ENCODE data around the gene LRRC43.
A peak's percentile ranks its signal among the peaks of the same experiment; 100 is the strongest.
"Not testable (repeated sequence)": the region's sequence is repeated elsewhere in the genome, so short reads cannot be mapped to it uniquely, and the experiment has no call there.

LRRC43 gene

DNA sequence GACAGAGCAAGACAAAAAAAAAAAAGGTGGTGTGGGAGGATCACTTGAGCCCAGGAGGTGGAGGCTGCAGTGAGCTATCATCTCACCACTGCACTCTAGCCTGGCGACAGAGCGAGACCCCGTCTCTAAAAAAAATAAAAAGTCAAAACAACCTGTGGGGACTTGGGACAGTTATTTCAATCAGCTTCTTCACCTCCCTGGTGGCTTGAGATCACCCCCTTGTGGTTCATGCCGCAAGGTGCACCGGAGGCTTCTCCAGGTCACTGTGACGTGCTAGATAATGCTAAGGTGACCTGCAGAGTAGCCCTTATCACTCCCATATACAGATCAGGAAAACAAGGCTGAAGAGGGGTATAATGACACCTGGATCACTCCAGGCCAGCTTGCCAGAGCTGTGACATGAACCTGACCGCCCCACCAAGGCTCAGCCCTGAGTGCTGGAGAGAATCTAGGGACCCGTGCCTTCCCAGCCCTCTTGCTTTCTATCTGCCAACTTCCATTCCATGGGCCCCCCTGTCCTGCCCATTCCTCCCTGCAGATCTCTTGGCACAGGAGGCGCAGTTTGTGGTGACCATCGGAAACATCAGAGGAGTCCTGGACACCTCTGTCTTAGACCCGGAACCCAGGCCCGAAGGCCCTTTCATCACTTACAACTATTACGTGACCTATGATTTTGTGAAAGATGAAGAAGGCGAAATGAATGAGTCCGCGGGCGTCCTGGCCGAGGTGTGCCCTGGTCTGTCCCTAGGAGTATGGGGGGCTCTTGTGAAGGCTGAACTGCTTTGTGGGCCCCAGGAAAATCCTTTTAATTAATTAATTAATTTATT is 8.1 kb downstream of the LRRC43 start:
- DNase-seq (ENCODE audit: low read depth in 2 of 2): peak; percentile 58 to 72

DNA sequence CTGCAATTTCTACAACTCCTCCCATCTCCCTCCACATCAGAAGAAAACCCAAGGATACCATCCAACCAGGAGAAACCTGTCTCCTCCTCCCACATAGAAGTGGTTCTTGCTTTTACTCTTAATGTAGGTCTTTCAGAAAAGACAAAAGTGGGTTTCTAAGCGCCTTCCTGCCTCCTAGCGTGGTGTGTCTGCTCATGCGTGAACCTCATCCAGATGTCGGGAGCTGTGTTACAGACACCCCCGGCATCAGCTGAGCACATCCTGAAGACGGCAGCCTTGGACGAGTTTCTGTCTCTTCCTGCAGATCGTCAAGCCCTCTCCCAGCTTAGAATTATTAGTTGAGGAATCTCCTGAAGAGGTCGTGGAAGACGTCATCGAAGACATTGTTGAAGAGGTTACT is 9.5 kb downstream of the LRRC43 start:
- DNase-seq (ENCODE audit: low read depth in 2 of 2): no peak

DNA sequence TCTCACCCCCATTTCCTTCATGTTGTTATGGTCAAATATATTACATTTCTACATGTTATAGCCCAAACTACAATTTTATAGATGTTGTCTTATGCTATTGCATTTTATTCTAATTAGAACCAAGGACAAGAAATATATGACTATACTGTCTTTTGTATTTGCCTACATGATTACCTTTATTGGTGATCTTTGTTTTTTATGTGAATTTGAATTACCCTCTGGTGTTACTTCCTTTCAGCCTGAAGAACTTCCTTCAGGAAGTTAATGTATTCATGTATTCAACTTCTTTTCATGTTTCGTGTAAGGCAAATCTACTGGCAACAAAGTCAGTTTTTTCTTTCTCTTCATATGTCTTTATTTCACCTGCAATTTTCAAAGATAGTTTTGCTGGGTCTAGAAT is 11.9 kb downstream of the LRRC43 start:
- DNase-seq (ENCODE audit: low read depth in 2 of 2): no peak

DNA sequence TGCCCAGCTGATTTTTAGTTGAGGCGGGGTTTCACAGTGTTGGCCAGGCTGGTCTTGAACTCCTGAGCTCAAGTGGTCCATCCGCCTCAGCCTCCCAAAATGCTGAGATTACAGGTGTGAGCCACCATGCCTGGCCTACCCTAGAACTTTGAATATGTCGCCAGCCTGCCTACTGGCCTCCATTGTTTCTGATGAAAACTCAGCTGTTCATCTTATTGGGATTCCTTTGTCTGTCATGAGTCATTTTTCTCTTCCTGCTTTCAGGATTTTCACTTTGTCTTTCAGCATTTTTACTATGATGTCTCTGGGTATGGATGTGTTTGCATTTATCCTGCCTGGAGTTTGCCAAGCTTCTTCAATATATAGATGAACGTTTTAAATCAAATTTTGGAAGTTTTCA is 12.5 kb downstream of the LRRC43 start:
- no peak for DNase-seq (ENCODE audit: low read depth in 2 of 2)

DNA sequence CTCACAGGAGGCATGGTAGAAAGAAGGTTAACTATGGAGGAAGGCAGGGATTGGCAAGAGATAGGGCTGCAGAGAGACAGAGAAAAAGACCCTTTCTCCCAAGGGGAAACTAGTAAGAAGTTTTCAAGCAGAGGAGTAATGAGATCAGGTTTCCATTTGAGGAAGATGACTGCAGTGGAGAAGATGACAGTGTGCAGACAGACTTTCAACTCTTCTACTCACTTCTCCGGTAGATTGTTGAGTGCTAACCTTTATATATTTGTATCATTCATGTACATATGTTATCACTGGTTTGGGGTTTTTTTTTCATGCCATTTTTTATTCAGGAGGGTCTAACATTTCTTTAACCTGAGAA is 14.7 kb downstream of the LRRC43 start:
- DNase-seq (ENCODE audit: low read depth in 2 of 2): no peak

DNA sequence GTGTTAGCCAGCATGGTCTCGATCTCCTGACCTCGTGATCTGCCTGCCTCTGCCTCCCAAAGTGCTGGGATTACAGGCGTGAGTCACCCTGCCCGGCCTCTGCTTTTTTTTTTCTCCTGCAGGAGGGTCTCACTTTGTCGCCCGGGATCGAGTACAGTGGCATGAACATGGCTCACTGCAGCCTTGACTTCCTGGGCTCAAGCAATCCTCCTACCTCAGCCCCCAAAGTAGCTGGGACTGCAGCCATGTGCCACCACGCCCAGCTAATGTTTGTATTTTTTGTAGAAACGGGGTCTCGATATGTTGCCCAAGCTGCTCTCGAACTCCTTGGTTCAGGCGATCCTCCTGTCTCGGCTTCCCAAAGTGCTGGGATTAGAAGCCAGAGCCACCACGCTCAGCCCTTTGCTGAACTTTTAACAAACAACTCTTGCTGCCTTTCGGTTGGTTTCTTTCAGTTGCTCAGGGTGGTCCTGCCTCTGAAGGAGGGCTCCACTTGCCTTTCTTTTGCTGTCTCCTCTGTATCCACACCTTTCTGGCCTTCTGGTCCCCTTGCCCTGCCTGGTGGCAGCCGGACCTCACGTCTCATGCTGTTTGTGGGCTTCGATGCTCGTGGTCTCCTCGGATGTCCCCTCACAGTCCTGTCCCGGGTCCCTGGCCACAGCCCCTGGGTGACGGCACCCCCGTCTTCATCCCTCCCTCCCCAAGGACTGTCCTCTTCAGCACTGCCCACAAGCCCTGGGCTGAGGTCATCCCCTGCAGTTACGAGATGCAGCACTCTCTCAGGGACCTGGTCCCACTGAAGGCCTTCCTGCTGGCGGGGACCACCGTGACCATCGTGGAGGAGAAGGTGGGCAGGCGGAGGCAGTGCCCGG is 16.8 kb downstream of the LRRC43 start:
- no peak for DNase-seq (ENCODE audit: low read depth in 2 of 2)

DNA sequence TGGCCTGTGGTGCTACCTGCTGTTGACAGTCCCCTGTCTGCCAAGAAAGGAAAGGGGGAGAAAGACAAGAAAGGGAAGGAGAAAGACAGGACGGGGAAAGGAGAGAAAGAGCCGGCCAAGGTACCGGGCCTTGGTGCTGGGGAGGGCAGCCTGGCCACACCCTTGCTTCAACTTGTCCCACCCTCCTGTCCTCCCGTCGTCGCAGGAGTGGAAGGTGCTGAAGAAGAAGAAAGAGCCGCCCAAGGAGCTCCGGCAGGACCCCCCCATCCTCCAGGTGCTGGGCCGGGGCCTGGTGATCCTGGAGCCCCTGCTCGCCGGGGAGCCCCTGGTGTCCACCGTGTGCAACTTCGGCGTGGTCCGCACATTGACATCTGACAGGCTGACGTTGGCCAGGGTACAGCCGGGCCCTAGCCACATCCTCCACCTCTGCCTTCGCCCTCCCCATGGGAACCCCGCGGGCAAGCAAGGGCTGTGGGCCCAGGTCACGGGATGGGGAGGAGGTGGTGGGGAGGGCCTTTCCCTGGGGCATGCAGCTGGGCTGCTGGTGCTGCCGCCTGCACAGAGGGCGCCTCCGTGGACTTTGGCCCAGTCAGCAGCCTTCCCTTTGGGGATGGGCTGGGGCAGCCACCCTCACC is 17.7 kb downstream of the LRRC43 start:
- DNase-seq (ENCODE audit: low read depth in 2 of 2): no peak

DNA sequence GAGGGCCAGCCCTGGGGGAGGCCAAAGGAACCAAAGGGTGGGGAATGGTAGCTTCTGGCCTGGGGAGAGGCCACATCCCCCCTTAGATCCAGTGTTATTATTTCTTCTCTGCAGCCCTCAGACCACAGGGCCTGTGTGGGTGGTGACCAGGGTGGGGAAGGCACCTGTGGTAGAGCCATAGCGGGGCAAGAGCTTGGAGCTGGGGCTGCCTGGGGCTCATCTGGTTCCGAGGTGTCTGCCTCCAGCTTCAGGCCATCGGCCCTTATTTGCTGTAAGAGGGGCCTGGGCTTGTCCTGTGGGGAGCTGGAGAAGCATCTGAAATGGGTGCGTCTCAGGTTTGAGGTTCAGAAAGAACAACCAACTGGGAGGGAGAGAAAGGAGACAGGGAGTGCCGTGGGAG is 18.5 kb downstream of the LRRC43 start:
- DNase-seq (ENCODE audit: low read depth in 2 of 2): no peak

DNA sequence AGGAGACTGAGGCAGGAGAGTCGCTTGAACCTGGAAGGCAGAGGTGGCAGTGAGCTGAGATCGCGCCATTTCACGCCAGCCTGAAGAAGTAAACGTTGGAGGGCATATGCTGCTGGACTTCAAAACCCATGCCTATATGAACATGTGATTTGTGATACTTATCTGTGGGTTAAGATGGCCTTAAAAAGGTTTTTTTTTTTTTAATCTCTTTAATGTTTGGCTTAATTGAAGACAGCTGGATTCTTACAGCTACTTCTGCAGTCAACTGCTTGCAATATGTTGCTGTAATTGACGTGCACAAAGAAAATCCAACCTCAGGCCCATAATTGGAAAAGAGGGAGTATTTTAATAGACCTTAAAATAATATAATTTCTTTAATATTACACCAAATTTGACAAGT is 19.1 kb downstream of the LRRC43 start:
- no peak for DNase-seq (ENCODE audit: low read depth in 2 of 2)

DNA sequence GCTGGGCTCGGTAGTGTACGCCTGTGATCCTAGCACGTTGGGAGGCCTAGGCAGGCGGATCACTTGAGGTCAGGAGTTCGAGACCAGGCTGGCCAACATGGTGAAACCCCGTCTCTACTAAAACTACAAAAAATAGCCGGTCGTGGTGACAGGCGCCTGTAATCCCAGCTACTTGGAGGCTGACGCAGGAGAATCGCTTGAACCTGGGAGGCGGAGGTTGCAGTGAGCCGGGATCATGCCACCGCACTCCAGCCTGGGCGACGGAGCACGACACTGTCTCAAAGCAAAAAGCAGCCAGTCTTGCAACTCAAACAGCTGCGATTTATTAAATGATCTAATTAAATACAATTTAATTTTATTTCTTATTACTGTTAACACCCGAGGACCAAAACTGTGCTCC is 19.9 kb downstream of the LRRC43 start:
- not testable (repeated sequence) for DNase-seq (ENCODE audit: low read depth in 2 of 2)

DNA sequence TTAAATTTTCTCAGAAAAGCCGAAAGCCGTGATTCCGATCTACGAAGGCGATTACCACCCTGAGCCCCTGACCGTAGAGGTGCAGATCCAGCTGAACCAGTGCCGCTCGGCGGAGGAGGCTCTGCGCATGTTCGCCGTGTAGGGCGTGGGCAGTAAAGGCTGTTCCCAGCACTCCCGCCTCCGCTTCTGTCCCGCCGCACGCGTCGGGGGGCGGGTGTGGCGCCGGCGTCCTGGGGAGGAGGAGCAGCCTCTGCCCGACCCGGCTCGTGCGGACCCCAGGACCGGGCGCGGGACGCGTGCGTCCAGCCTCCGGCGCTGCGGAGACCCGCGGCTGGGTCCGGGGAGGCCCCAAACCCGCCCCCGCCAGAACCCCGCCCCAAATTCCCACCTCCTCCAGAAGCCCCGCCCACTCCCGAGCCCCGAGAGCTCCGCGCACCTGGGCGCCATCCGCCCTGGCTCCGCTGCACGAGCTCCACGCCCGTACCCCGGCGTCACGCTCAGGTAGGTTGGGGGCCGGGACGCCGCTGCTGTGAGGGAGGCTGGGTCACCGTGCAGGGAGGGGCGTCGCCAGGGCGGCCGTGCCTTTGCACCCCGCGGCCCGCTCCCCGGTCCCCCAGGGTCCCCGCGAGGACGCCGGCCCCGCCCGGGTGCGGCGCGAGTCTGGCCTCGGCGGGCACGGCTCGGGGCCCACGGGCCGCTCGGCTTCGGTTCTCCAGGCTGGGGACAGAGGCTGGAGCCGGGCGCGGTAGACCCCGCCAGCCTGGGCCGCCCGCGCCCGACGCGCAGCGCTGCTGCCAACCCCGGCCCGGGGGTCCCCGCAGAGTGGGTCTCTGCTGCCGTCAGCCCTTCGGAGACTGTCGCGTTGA is 20.6 kb downstream of the LRRC43 start, which contains the start of gene B3GNT4:
B3GNT4 (plus strand) TSS at position 409 of the 866 bp plus-strand sequence. CDS start 910 bp downstream, outside the sequence.
- peak; percentile 38 to 58 for DNase-seq (ENCODE audit: low read depth in 2 of 2)

DNA sequence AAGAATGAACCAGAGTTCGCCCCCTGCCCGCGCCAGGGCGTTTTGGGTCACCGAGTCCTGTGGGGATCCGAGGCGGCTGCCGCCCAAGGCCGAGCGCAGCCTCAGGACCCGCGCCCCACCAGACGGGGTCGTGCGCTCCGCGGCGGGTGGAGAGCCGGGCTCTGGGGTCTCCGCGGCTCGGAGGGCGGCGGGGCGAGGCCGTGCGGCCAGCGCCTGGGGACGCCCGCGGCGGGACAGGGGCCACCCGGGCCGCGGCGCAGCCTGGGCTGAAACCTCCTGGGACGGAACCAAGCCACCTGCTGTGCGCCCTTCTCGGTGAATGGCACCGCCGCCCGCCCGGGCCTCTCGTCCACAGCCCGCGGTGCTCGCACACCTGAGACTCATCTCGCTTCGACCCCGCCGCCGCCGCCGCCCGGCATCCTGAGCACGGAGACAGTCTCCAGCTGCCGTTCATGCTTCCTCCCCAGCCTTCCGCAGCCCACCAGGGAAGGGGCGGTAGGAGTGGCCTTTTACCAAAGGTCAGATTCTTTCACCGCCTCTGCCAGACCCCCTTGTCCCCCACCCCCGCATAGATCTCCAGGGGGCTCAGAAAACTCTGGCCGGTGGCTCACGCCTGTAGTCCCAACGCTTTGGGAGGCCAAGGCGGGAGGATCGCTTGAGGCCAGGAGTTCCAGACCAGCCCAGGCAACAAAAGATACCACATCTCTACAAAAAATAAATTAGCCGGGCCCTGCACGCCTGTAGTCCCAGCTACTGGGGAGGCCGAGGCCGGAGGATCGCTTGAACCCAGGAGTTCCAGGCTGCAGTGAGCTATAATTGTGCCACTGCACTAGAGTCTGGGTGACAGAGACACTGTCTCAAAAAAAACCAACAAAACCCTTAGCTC is 21.5 kb downstream of the LRRC43 start:
- DNase-seq (ENCODE audit: low read depth in 2 of 2): no peak

DNA sequence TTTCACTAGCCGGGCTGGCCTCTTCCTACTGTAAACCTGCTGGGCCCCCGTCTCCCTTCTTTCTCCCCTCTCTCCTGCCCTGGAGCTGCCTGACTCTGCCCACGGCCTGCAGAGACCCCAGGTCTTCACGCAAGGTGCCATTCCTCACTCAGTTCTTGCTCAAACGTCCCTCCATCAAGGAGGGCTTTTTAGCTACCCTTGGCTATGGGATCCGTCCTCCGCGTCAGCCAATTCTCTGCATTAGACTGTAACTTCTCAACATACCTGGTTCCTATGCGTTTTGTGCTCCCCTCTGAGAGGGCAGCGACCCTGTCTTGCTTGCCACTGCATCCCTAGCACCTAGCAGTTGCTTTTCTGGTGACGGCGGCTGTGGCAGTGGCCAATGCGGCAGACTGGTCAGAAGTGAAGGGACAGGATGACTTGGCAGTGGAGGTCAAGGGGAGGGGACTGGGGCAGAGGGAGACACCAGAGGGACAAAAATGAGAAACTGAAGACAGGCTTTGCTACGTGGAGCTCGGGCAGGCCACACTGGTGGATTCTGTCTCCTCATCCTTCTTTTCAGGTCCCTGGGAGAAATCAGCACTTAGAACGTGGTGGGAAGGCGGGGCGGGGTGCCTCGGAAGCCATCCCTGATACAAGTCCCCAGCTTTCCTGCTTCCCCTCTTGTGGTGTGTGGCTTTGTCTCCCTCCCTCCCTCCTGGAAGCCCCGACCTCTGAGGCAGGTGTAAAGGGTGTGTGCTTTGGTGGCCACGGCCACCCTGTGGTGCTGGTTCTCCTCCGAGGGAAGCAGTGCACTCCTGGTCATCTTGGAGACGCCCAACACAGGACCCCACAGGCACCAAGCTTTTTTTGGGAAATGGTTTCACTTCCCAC is 22.4 kb downstream of the LRRC43 start:
- no peak for DNase-seq (ENCODE audit: low read depth in 2 of 2)

DNA sequence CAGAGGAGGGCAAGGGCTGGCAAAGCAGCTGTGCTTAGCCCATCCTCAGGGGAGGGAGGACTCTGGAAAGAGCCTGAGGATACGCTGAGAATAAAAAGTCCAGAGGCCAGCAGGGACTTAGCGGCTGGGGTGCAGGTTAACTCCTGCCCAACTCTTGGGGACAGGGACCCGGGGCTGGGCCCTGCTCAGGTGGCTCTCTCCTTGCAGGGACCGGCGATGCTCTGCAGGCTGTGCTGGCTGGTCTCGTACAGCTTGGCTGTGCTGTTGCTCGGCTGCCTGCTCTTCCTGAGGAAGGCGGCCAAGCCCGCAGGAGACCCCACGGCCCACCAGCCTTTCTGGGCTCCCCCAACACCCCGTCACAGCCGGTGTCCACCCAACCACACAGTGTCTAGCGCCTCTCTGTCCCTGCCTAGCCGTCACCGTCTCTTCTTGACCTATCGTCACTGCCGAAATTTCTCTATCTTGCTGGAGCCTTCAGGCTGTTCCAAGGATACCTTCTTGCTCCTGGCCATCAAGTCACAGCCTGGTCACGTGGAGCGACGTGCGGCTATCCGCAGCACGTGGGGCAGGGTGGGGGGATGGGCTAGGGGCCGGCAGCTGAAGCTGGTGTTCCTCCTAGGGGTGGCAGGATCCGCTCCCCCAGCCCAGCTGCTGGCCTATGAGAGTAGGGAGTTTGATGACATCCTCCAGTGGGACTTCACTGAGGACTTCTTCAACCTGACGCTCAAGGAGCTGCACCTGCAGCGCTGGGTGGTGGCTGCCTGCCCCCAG is 23.4 kb downstream of the LRRC43 start:
- DNase-seq (ENCODE audit: low read depth in 2 of 2): no peak

DNA sequence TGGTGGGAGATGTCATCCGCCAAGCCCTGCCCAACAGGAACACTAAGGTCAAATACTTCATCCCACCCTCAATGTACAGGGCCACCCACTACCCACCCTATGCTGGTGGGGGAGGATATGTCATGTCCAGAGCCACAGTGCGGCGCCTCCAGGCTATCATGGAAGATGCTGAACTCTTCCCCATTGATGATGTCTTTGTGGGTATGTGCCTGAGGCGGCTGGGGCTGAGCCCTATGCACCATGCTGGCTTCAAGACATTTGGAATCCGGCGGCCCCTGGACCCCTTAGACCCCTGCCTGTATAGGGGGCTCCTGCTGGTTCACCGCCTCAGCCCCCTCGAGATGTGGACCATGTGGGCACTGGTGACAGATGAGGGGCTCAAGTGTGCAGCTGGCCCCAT is 24.1 kb downstream of the LRRC43 start:
- DNase-seq (ENCODE audit: low read depth in 2 of 2): no peak

DNA sequence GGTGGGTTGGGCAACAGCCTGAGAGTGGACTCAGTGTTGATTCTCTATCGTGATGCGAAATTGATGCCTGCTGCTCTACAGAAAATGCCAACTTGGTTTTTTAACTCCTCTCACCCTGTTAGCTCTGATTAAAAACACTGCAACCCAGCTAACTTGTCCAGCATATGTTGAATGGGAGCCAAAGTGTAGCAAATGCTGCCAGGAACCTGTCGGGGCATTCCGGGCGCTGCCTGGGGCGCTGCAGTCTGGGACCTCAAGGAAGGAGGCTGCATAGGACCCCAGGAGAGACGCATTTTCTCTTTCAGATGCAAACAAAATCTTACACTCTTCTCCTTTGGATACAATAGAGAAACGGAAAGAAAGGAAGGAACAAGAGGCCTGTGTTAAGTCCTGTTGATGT is 24.5 kb downstream of the LRRC43 start:
- DNase-seq (ENCODE audit: low read depth in 2 of 2): no peak

DNA sequence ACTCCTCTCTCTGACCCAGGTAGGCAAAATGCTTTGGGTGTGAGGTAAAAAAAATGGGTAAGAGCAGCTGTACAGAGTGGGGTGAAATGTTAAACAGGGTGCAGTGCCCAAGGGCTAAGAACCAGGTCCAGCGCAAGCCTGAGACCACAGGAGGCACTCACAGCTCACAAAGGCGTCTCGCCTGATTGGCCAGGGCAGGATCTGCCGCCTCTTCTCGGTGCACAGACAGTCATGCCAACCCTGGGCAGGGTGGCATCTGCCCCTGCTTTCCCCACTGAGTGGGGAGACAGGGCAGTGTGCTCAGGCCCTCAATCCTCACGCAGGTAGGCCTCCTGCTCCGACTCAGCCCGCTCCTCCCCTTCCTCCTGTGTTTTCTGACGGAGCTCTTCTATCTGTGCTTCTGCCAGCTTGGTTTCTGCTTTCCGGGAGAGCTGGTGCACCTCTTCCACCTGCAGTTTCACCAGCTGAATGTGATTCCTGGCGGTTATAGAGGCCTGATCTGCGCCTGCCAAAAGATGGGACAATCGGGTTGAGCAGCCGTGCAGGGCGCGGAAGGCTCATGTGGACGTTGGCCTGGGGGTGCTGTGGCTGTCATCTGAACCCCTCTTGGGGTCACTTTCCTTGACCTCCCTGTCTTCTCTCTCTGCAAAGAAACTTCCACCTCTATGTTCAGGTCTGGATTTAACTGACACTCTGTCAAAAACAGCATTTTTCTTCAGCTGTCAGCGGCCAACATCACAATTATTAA is 25.3 kb downstream of the LRRC43 start:
- no peak for DNase-seq (ENCODE audit: low read depth in 2 of 2)

DNA sequence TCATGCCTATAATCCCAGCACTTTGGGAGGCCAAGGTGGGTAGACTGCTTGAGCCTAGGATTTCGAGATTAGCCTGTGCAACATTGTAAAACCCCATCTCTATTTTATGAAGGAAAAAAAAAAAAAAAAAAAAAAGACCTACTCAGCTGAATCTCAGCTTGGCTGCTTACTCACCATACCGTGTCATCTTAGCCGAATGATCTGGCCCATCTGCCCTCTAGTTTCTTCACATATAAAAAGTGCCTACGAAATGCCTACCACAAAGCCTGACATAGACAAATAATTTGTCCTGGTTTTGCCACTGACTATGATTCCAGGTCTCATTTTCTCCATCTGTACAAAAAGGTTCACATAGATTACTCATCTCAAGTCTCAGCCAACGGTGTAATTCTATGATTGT is 32.8 kb downstream of the LRRC43 start:
- DNase-seq (ENCODE audit: low read depth in 2 of 2): no peak

All from stimulated activated CD8-positive, alpha-beta memory T cell treated with anti-CD3 and anti-CD28 coated beads, Interleukin-2, amount 100 ng/mL, for 48 hours (primary cell).